WI38 (cell line): ENCODE measurements around the gene PPAN.

Experiments used
- H3K4me3 ChIP-seq: 2 replicates; pipeline ENCODE4 v1.5.1; 2011; ENCODE audit warnings: low read depth, mild to moderate bottlenecking, control low read depth, low read length
- TF ChIP-seq, protein P1 (sequence below): IDR thresholded peaks from 2 replicates; pipeline ENCODE4 v1.5.1; 2012; ENCODE audit warnings: low read depth, mild to moderate bottlenecking, control low read depth, low read length

Gene PPAN

DNA sequence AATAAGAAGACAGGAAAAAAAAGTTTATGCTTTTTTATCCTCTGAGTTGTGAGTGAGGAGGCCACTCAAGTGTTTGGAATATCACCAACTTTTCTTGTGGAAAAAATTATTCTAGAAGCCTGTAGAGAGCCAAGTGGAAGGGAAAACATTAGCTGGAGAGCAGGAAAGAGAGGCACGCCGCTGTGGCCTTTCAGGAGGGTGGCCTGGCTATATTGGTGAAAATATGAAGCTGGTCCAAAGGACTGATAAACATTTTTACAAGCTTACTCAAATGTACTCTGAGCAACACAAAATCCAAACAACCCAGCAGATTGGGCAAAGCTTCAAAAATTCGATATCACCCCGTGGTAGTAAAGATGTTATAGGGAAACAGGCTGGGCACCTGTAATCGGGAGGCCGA lies 15.9 kb downstream of the PPAN start:
- TF ChIP-seq, protein P1, sequence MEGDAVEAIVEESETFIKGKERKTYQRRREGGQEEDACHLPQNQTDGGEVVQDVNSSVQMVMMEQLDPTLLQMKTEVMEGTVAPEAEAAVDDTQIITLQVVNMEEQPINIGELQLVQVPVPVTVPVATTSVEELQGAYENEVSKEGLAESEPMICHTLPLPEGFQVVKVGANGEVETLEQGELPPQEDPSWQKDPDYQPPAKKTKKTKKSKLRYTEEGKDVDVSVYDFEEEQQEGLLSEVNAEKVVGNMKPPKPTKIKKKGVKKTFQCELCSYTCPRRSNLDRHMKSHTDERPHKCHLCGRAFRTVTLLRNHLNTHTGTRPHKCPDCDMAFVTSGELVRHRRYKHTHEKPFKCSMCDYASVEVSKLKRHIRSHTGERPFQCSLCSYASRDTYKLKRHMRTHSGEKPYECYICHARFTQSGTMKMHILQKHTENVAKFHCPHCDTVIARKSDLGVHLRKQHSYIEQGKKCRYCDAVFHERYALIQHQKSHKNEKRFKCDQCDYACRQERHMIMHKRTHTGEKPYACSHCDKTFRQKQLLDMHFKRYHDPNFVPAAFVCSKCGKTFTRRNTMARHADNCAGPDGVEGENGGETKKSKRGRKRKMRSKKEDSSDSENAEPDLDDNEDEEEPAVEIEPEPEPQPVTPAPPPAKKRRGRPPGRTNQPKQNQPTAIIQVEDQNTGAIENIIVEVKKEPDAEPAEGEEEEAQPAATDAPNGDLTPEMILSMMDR, result no peak
- no peak overlapping the region for H3K4me3 ChIP-seq

DNA sequence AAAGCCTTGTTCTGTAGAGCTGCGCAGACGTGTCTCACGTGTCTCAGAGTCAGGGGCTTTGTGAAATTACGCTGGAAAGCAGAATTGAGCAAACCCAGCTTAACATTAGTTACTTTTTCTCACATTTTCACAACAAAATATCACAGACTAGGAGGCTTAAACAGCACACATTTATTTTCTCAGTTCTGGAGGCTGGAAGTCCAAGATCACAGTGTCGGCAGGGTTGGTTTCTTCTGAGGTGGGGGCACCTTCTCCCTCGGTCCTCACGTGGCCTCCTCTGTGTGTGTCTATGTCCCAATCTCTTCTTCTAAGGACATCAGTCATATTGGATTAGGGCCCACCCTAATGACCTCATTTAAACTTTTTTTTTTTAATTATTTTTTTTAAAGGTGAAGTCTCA lies 18.3 kb downstream of the PPAN start:
- H3K4me3 ChIP-seq, result no peak overlapping the region
- TF ChIP-seq, protein P1, result no peak

DNA sequence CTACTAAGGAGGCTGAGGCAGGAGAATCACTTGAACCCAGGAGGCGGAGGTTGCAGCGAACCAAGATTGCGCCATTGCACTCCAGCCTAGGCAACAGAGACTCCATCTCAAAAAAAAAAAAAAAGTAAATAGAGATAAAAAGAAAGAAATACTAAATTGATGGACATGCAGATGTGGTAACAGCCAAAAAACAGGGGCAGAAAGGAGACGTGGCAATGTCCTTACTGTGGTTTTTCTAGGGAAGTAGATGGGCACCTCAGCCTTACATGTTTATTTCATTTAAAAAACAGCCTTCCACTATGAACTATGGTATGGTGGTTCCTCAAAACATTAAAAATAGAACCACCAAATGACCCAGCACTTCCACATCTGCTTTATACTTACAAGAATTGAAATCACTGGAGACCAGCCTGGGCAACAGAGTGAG lies 20.1 kb downstream of the PPAN start:
- TF ChIP-seq, protein P1, result no peak
- H3K4me3 ChIP-seq, result no peak overlapping the region

DNA sequence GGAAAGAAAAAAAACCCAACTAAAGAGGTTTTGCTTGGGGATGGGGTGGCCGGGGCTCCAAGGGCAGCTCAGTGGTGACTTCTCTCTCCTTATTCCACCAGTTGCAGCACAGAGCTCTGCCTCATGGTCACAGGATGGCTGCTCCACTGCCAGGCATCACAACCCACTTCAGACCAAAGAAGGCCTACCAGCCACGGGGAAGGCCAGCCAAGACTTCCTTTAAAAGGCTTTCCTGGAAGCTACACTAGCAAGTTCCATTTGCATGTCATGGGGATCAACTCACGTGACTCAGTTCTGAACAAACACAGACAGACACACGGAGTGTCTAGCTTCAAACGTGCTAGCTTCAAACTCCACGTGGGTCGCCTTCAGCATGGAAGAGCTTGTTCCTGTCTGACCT lies 26.7 kb downstream of the PPAN start:
- TF ChIP-seq, protein P1, result no peak
- H3K4me3 ChIP-seq, result no peak overlapping the region

DNA sequence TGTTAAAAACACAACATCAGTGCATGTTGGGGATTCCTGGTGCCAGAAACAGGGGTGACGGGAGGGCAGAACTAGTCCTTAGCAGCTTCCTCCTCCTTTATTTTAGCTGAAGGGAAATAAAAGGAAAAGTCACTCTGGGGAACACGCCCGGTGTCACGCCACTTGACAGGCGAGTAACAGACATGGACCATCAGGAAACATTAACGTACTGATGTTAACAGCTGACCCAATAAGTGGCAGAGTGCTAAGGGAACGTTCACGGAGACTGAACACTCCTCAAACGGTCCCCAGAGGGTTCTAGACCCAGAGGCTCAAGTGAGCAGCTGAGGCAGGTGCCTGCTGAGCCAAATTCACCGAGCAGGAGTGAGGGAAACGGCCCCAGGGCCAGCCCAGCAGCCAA lies 27.4 kb downstream of the PPAN start:
- TF ChIP-seq, protein P1, result no peak
- H3K4me3 ChIP-seq, result no peak overlapping the region

DNA sequence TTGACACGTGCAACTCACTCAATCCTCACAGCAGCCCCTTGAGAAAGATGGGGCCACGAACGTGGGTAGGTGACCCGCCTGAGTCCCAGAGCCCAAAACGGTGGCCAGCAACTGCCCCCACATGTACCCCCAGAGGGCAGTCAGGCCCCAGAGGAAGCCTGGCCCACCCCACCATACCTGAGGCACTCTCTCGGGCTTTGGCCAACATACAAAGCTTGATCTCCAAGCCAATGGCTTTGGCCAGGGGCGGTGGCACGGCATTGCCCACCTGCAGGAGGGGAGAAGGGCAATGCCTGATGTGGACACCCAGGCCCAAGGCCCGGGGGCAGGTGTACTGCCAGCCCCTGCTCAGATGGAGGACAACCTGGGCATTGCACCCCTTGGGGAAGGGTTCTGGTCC lies 27.9 kb downstream of the PPAN start:
- TF ChIP-seq, protein P1, result no peak
- no peak overlapping the region for H3K4me3 ChIP-seq

DNA sequence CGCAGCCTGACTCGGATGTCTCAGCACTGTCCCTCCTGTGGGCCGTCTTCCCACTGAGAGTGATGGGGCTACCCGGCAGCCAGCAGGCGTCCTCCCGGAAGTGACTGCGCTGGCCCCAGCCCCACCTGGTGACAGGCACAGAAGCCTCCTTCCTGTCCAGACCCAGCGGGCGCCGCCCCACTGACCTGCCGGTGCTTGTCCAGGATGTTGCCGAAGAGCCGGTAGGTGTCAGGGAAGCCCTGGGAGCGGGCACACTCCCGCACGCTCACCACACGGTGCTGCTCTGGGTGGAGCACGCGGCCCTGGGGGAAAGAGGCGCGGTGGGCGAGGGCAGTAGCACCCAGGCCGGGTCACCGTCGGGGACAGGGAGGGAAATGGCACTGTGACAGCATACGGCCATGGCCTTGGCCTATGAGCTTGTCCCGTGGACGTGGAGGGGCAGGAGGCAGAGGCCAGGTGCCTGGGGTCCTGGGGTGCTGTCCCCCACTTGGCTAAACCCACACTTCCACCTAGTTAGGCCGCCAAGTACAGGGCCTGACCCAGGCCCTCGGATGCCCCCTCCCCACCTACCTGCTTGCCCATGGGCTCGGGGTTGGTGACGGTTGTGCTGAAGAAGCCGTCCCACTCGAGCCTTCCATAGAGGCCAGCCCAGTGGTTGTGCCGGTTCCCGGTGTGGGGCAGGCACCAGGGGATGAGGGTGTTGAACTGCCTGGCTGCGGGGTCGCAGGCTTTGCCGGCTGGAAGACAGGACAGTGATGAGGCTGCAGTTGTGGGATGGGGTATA lies 29.6 kb downstream of the PPAN start:
- TF ChIP-seq, protein P1, result no peak
- H3K4me3 ChIP-seq, result no peak overlapping the region
